Endothelial cell (in vitro differentiated cells): ENCODE measurements around the gene C11orf24. TPM values are rescaled to one million over a fixed set of nuclear protein-coding genes. Genes with fewer than 3 reads are reported as not detected.

Experiments used
- DNase-seq: peaks from one replicate; pipeline ENCODE4 v3.0.0; 2021; ENCODE audit warnings: low spot score
- H3K27ac Mint-ChIP-seq: one replicate; pipeline ENCODE4 v1.8.0; 2021; ENCODE audit warnings: mixed read lengths, inconsistent platforms; ENCODE audit not compliant: unreplicated experiment
- H3K27me3 Mint-ChIP-seq: one replicate; pipeline ENCODE4 v1.8.0; 2021; ENCODE audit warnings: mild to moderate bottlenecking, moderate library complexity, mixed read lengths, inconsistent platforms; ENCODE audit not compliant: unreplicated experiment
- H3K36me3 Mint-ChIP-seq: one replicate; pipeline ENCODE4 v1.8.0; 2021; ENCODE audit warnings: mild to moderate bottlenecking, low read depth, mixed read lengths, inconsistent platforms; ENCODE audit not compliant: unreplicated experiment
- H3K4me1 Mint-ChIP-seq: one replicate; pipeline ENCODE4 v1.8.0; 2021; ENCODE audit warnings: mild to moderate bottlenecking, mixed read lengths, inconsistent platforms; ENCODE audit not compliant: unreplicated experiment
- H3K4me3 Mint-ChIP-seq: one replicate; pipeline ENCODE4 v1.8.0; 2021; ENCODE audit warnings: mild to moderate bottlenecking, mixed read lengths, inconsistent platforms; ENCODE audit not compliant: unreplicated experiment
- H3K9me3 Mint-ChIP-seq: one replicate; pipeline ENCODE4 v1.8.0; 2021; ENCODE audit warnings: mixed read lengths, inconsistent platforms; ENCODE audit not compliant: unreplicated experiment
- CTCF ChIP-seq: fragments of 200-600 bp; sonication (generic); IDR thresholded peaks from one replicate; pipeline ENCODE4 v1.5.0; 2021; ENCODE audit warnings: antibody characterized with exemption; ENCODE audit not compliant: unreplicated experiment
- total RNA-seq: library from RNA; stranded (reverse); fragmentation: NEBNext Ultra II Directional; extraction: Animal tissue kit (Norgen Biotek cat#: 25700); gene quantifications from one replicate; pipeline ENCODE4 v1.2.1, GENCODE V29; 2021; ENCODE audit not compliant: unreplicated experiment

C11orf24 gene
- total RNA-seq, 1 donor from 2014 or later: 9.4 TPM

GRCh38 chr11:68221406-68221805, 50.4 kb downstream of the C11orf24 start:
- H3K9me3 Mint-ChIP-seq: no peaks in the 10 kb centered on the region
- peaks cover 5% of the 10 kb centered on the region for H3K27me3 Mint-ChIP-seq
- TF ChIP-seq CTCF: no peak
- H3K36me3 Mint-ChIP-seq: no peaks in the 10 kb centered on the region
- H3K4me1 Mint-ChIP-seq: no peaks in the 10 kb centered on the region
- no peak overlapping the region for H3K27ac Mint-ChIP-seq
- DNase-seq: no peak
- no peak overlapping the region for H3K4me3 Mint-ChIP-seq

- peaks cover 5% of the 10 kb centered on the region for H3K36me3 Mint-ChIP-seq
- H3K27ac Mint-ChIP-seq: no peak overlapping the region
- peaks cover 16% of the 10 kb centered on the region for H3K27me3 Mint-ChIP-seq
- peaks cover 14% of the 10 kb centered on the region for H3K4me1 Mint-ChIP-seq
- no peak for TF ChIP-seq CTCF
- no peaks in the 10 kb centered on the region for H3K9me3 Mint-ChIP-seq
- no peak overlapping the region for H3K4me3 Mint-ChIP-seq
- no peak for DNase-seq
Measured at GRCh38 chr11:68216171-68216938, 55.4 kb downstream of the C11orf24 start.

GRCh38 chr11:68215524-68216170, 56.1 kb downstream of the C11orf24 start:
- no peak for DNase-seq
- Mint-ChIP-seq H3K36me3 (peaks cover 5% of the 10 kb centered on the region), H3K9me3 (no peaks in the 10 kb centered on the region), H3K27me3 (peaks cover 16% of the 10 kb centered on the region), H3K4me1 (peaks cover 20% of the 10 kb centered on the region), H3K4me3 (peak overlapping the region; percentile 85), H3K27ac (peak overlapping the region; percentile 70)
- TF ChIP-seq CTCF: no peak

- no peak for TF ChIP-seq CTCF
- H3K4me1 Mint-ChIP-seq: peaks cover 20% of the 10 kb centered on the region
- H3K27ac Mint-ChIP-seq: peak overlapping the region; percentile 70
- H3K36me3 Mint-ChIP-seq: peaks cover 5% of the 10 kb centered on the region
- H3K9me3 Mint-ChIP-seq: no peaks in the 10 kb centered on the region
- H3K4me3 Mint-ChIP-seq: peak overlapping the region; percentile 85
- no peak for DNase-seq
- peaks cover 16% of the 10 kb centered on the region for H3K27me3 Mint-ChIP-seq
Measured at GRCh38 chr11:68215087-68215445, 56.7 kb downstream of the C11orf24 start.
